GM23338 (cell line): ENCODE measurements around the gene SERP2. TPM values are rescaled to one million over a fixed set of nuclear protein-coding genes. Genes with fewer than 3 reads are reported as not detected.
A peak's percentile ranks its signal among the peaks of the same experiment; 100 is the strongest.

Experiments
- ATAC-seq: fragments of 200-7000 bp; cut with Tn5 transposase; 3 replicates; pipeline ENCODE4 v1.9.1; 2020
- DNase-seq: peaks from one replicate; pipeline ENCODE4 v3.0.0-alpha.2; 2015; ENCODE audit warnings: low spot score
- H2AFZ ChIP-seq: fragments of 200-600 bp; sonication (generic); 2 replicates; pipeline ENCODE4 v1.8.0; 2016; ENCODE audit warnings: antibody characterized with exemption, mild to moderate bottlenecking, moderate library complexity
- H3F3A ChIP-seq: fragments of 200-600 bp; sonication (generic); replicated peaks from 2 replicates; pipeline ENCODE4 v1.8.0; 2017; ENCODE audit warnings: antibody characterized with exemption, mixed run types, low read depth
- H3K27ac ChIP-seq: fragments of 200-600 bp; sonication (generic); 2 replicates; pipeline ENCODE4 v1.6.1; 2016; ENCODE audit warnings: low read depth
- H3K27me3 ChIP-seq: fragments of 200-600 bp; sonication (generic); 2 replicates; pipeline ENCODE4 v1.8.0; 2016; ENCODE audit warnings: mild to moderate bottlenecking, mixed run types, moderate library complexity; ENCODE audit not compliant: insufficient read depth
- H3K36me3 ChIP-seq: fragments of 200-600 bp; sonication (generic); 2 replicates; pipeline ENCODE4 v1.8.0; 2016; ENCODE audit warnings: mild to moderate bottlenecking; ENCODE audit not compliant: insufficient read depth
- H3K4me1 ChIP-seq: fragments of 200-600 bp; sonication (generic); 2 replicates; pipeline ENCODE4 v1.8.0; 2016; ENCODE audit warnings: mild to moderate bottlenecking, moderate library complexity; ENCODE audit not compliant: insufficient read depth
- H3K4me2 ChIP-seq: fragments of 200-600 bp; sonication (generic); 2 replicates; pipeline ENCODE4 v1.7.1; 2017; ENCODE audit warnings: mixed run types
- H3K4me3 ChIP-seq: fragments of 200-600 bp; sonication (generic); 2 replicates; pipeline ENCODE4 v1.6.1; 2016; ENCODE audit warnings: mixed run types
- H3K79me2 ChIP-seq: fragments of 200-600 bp; sonication (generic); replicated peaks from 2 replicates; pipeline ENCODE4 v1.8.0; 2017; ENCODE audit warnings: mild to moderate bottlenecking; ENCODE audit not compliant: insufficient read depth
- H3K9me2 ChIP-seq: fragments of 200-600 bp; sonication (generic); 2 replicates; pipeline ENCODE4 v1.8.0; 2017; ENCODE audit not compliant: insufficient read depth
- H4K20me1 ChIP-seq: fragments of 200-600 bp; sonication (generic); replicated peaks from 2 replicates; pipeline ENCODE4 v1.8.0; 2017; ENCODE audit warnings: mild to moderate bottlenecking; ENCODE audit not compliant: insufficient read depth
- H3K27ac Mint-ChIP-seq: 2 replicates; pipeline ENCODE4 v1.8.0; 2020; ENCODE audit warnings: inconsistent platforms, mild to moderate bottlenecking, moderate library complexity, mixed read lengths
- H3K27me3 Mint-ChIP-seq: 3 replicates; pipeline ENCODE4 v1.8.0; 2022; ENCODE audit warnings: low read depth, mild to moderate bottlenecking, moderate library complexity, mixed read lengths, inconsistent platforms; ENCODE audit not compliant: insufficient read depth, poor library complexity
- H3K36me3 Mint-ChIP-seq: 3 replicates; pipeline ENCODE4 v1.8.0; 2021; ENCODE audit warnings: low read depth, mild to moderate bottlenecking, inconsistent platforms, moderate library complexity, mixed read lengths
- H3K4me1 Mint-ChIP-seq: 3 replicates; pipeline ENCODE4 v1.8.0; 2020; ENCODE audit warnings: mild to moderate bottlenecking, inconsistent platforms, mixed read lengths
- H3K4me3 Mint-ChIP-seq: 3 replicates; pipeline ENCODE4 v1.8.0; 2021; ENCODE audit warnings: moderate library complexity, mild to moderate bottlenecking, inconsistent platforms, mixed read lengths
- H3K9me3 Mint-ChIP-seq: 3 replicates; pipeline ENCODE4 v1.8.0; 2020; ENCODE audit warnings: moderate library complexity, mild to moderate bottlenecking, inconsistent platforms, mixed read lengths
- CREB1 ChIP-seq: fragments of 250-450 bp; sonication (Bioruptor Pico); IDR thresholded peaks from 2 replicates; pipeline ENCODE4 v1.5.0; 2020; ENCODE audit warnings: low read depth, mild to moderate bottlenecking, moderate library complexity
- EZH2 ChIP-seq: fragments of 200-600 bp; sonication (generic); IDR thresholded peaks from one replicate; pipeline ENCODE4 v1.8.0; 2017; ENCODE audit warnings: antibody characterized with exemption, mild to moderate bottlenecking, low read depth; ENCODE audit not compliant: unreplicated experiment
- EZH2phosphoT487 ChIP-seq: fragments of 200-600 bp; sonication (generic); IDR thresholded peaks from one replicate; pipeline ENCODE4 v1.8.1; 2018; ENCODE audit warnings: antibody characterized with exemption; ENCODE audit not compliant: unreplicated experiment
- JUNB ChIP-seq: IDR thresholded peaks from one replicate; pipeline ENCODE4 v1.6.1; 2016; ENCODE audit warnings: antibody characterized with exemption; ENCODE audit not compliant: unreplicated experiment
- NANOG ChIP-seq: IDR thresholded peaks from 2 replicates; pipeline ENCODE4 v1.6.1; 2016; ENCODE audit warnings: antibody characterized with exemption, borderline replicate concordance
- POLR2AphosphoS5 ChIP-seq: IDR thresholded peaks from 2 replicates; pipeline ENCODE4 v1.6.1; 2016; ENCODE audit warnings: antibody characterized with exemption, low read depth
- STAT1 ChIP-seq: IDR thresholded peaks from one replicate; pipeline ENCODE4 v1.6.1; 2016; ENCODE audit warnings: antibody characterized with exemption; ENCODE audit not compliant: unreplicated experiment
- ZNF114 ChIP-seq: fragments of 250-450 bp; sonication (Bioruptor Pico); IDR thresholded peaks from 2 replicates; pipeline ENCODE4 v1.5.0; 2020; ENCODE audit warnings: mild to moderate bottlenecking, moderate library complexity
- ZNF331 ChIP-seq: fragments of 250-450 bp; sonication (Bioruptor Pico); IDR thresholded peaks from 2 replicates; pipeline ENCODE4 v1.5.0; 2020; ENCODE audit warnings: low read depth, mild to moderate bottlenecking, moderate library complexity
- ZNF462 ChIP-seq: fragments of 250-450 bp; sonication (Bioruptor Pico); IDR thresholded peaks from 2 replicates; pipeline ENCODE4 v1.5.0; 2020; ENCODE audit warnings: mild to moderate bottlenecking, moderate library complexity
- polyA plus RNA-seq: library from polyadenylated mRNA; unstranded; fragments of >200 nt; fragmentation: Nextera tagmentation; extraction: Ambion mirVana; gene quantifications from 2 replicates; pipeline ENCODE4 v1.2.1, GENCODE V29; 2016
- total RNA-seq: library from RNA; depleted of rRNA; stranded (reverse); fragments of >200 nt; shearing (Covaris generic); gene quantifications from 2 replicates; pipeline ENCODE4 v1.2.3, GENCODE V29; 2014
- TF ChIP-seq, protein P1 (sequence below), 2 experiments: fragments of 200-600 bp in 1 of 2; sonication (generic) in 1 of 2; conservative IDR thresholded peaks; 2 replicates each; pipeline versions ENCODE4 v1.5.1 to v1.6.1; 2016 to 2017; ENCODE audit warnings: antibody characterized with exemption in 2 of 2, low read depth in 2 of 2, mild to moderate bottlenecking in 2 of 2, moderate library complexity in 1 of 2
- TF ChIP-seq, protein P2 (sequence below): IDR thresholded peaks from one replicate; pipeline ENCODE4 v1.6.1; 2018; ENCODE audit warnings: antibody characterized with exemption; ENCODE audit not compliant: unreplicated experiment
- TF ChIP-seq, protein P3 (sequence below): IDR thresholded peaks from 2 replicates; pipeline ENCODE4 v1.6.1; 2016; ENCODE audit warnings: antibody characterized with exemption

The SERP2 gene
- total and polyA plus RNA-seq, 2 experiments from 2014 or later, result 0.59 to 3.4 TPM

- TF ChIP-seq POLR2AphosphoS5 (peak; percentile 97), EZH2phosphoT487 (no peak), ZNF331 (CRISPR knock-in tag) (no peak), CREB1 (0 out of 2 replicates have a peak, but pooled peaks have one; percentile 19), ZNF114 (CRISPR knock-in tag) (no peak), EZH2 (no peak), NANOG (no peak), JUNB (no peak), ZNF462 (CRISPR knock-in tag) (no peak), STAT1 (no peak)
- TF ChIP-seq, protein P1, sequence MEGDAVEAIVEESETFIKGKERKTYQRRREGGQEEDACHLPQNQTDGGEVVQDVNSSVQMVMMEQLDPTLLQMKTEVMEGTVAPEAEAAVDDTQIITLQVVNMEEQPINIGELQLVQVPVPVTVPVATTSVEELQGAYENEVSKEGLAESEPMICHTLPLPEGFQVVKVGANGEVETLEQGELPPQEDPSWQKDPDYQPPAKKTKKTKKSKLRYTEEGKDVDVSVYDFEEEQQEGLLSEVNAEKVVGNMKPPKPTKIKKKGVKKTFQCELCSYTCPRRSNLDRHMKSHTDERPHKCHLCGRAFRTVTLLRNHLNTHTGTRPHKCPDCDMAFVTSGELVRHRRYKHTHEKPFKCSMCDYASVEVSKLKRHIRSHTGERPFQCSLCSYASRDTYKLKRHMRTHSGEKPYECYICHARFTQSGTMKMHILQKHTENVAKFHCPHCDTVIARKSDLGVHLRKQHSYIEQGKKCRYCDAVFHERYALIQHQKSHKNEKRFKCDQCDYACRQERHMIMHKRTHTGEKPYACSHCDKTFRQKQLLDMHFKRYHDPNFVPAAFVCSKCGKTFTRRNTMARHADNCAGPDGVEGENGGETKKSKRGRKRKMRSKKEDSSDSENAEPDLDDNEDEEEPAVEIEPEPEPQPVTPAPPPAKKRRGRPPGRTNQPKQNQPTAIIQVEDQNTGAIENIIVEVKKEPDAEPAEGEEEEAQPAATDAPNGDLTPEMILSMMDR (conservative IDR thresholded peaks at IDR 0.05; ENCODE audit: low read depth in 2 of 2), result no peak
- TF ChIP-seq, protein P2, sequence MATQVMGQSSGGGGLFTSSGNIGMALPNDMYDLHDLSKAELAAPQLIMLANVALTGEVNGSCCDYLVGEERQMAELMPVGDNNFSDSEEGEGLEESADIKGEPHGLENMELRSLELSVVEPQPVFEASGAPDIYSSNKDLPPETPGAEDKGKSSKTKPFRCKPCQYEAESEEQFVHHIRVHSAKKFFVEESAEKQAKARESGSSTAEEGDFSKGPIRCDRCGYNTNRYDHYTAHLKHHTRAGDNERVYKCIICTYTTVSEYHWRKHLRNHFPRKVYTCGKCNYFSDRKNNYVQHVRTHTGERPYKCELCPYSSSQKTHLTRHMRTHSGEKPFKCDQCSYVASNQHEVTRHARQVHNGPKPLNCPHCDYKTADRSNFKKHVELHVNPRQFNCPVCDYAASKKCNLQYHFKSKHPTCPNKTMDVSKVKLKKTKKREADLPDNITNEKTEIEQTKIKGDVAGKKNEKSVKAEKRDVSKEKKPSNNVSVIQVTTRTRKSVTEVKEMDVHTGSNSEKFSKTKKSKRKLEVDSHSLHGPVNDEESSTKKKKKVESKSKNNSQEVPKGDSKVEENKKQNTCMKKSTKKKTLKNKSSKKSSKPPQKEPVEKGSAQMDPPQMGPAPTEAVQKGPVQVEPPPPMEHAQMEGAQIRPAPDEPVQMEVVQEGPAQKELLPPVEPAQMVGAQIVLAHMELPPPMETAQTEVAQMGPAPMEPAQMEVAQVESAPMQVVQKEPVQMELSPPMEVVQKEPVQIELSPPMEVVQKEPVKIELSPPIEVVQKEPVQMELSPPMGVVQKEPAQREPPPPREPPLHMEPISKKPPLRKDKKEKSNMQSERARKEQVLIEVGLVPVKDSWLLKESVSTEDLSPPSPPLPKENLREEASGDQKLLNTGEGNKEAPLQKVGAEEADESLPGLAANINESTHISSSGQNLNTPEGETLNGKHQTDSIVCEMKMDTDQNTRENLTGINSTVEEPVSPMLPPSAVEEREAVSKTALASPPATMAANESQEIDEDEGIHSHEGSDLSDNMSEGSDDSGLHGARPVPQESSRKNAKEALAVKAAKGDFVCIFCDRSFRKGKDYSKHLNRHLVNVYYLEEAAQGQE, result no peak
- TF ChIP-seq, protein P3, sequence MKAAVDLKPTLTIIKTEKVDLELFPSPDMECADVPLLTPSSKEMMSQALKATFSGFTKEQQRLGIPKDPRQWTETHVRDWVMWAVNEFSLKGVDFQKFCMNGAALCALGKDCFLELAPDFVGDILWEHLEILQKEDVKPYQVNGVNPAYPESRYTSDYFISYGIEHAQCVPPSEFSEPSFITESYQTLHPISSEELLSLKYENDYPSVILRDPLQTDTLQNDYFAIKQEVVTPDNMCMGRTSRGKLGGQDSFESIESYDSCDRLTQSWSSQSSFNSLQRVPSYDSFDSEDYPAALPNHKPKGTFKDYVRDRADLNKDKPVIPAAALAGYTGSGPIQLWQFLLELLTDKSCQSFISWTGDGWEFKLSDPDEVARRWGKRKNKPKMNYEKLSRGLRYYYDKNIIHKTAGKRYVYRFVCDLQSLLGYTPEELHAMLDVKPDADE, result 0 out of 2 replicates have a peak, but pooled peaks have one; percentile 37
- H3K36me3 Mint-ChIP-seq, result peaks cover 25% of the 10 kb centered on the region
- Histone ChIP-seq H3K79me2 (peaks cover 31% of the 10 kb centered on the region), H3K36me3 (peaks cover 18% of the 10 kb centered on the region), H2AFZ (no peak overlapping the region), H3K27me3 (no peaks in the 10 kb centered on the region), H3F3A (0 out of 2 replicates have a peak, but pooled peaks cover 4% of the 10 kb centered on the region), H3K4me2 (peak overlapping the region; percentile 83), H3K4me1 (peaks cover 15% of the 10 kb centered on the region), H3K9me2 (no peaks in the 10 kb centered on the region), H4K20me1 (peaks cover 14% of the 10 kb centered on the region), H3K4me3 (peak overlapping the region; percentile 90), H3K27ac (peak overlapping the region; percentile 97)
- H3K9me3 Mint-ChIP-seq, result no peaks in the 10 kb centered on the region
- peaks cover 4% of the 10 kb centered on the region for H3K27me3 Mint-ChIP-seq
- DNase-seq (peak; percentile 98), ATAC-seq (peak; percentile 86)
- H3K27ac Mint-ChIP-seq, result peak overlapping the region; percentile 99
- peak overlapping the region; percentile 86 for H3K4me3 Mint-ChIP-seq
- H3K4me1 Mint-ChIP-seq, result peaks cover 31% of the 10 kb centered on the region
Observed at GRCh38 chr13:44436589-44437337, 63.1 kb downstream of the SERP2 start.
